ENCODE results near the gene DEFB116. TPM values are rescaled to one million over a fixed set of nuclear protein-coding genes. Genes with fewer than 3 reads are reported as not detected.

Gene DEFB116
- total RNA-seq: not detected
- polyA plus RNA-seq (2013, experiment 1 of 2): not detected
- not detected for polyA plus RNA-seq (2013, experiment 2 of 2)
- long read RNA-seq, experiment 1: 0 reads
- long read RNA-seq, experiment 2: 0 reads
- long read RNA-seq, experiment 3: 0 reads
- long read RNA-seq, experiment 4: 0 reads

GRCh38 chr20:31308535-31309162, at the start of gene DEFB116:
Gene DEFB116 (minus strand): TSS chr20:31308585. CDS start chr20:31308585, 0 bp downstream.
- H3K9me3 Mint-ChIP-seq: peaks cover 93% of the 10 kb centered on the region

GRCh38 chr20:31355981-31356380, 47.6 kb upstream of the DEFB116 start:
- H3K27ac ChIP-seq (ENCODE audit: low read depth, low read length): no peak overlapping the region
- no peaks in the 10 kb centered on the region for H3K4me1 ChIP-seq (ENCODE audit: control insufficient read depth, insufficient read depth, low read length)
- DNase-seq: no peak
- no peak overlapping the region for H3K4me3 Mint-ChIP-seq
- no peaks in the 10 kb centered on the region for H3K27me3 Mint-ChIP-seq (ENCODE audit: insufficient read depth)
- H3K27ac Mint-ChIP-seq: no peak overlapping the region
- H3K4me1 Mint-ChIP-seq: no peaks in the 10 kb centered on the region
- H3K9me3 Mint-ChIP-seq: peaks cover 87% of the 10 kb centered on the region
- no peaks in the 10 kb centered on the region for H3K27me3 ChIP-seq (ENCODE audit: control insufficient read depth, insufficient read depth, low read length, poor library complexity, severe bottlenecking)
- H3K36me3 ChIP-seq (ENCODE audit: control insufficient read depth, insufficient read depth, low read length): no peaks in the 10 kb centered on the region
- WGBS, 2 experiments (ENCODE audit: insufficient coverage in 1 of 2, insufficient read length in 1 of 2): 54 to 63% methylated on average over 1 of the region's 1 CpG
- H3K9ac ChIP-seq (ENCODE audit: extremely low read depth, low read length, poor library complexity, severe bottlenecking): no peak overlapping the region
- TF ChIP-seq CTCF (conservative IDR thresholded peaks at IDR 0.05): no peak
- no peaks in the 10 kb centered on the region for H3K36me3 Mint-ChIP-seq (ENCODE audit: low read depth)
- H3K9me3 ChIP-seq (ENCODE audit: control insufficient read depth, low read length): peaks cover 62% of the 10 kb centered on the region
- H3K4me3 ChIP-seq (ENCODE audit: low read length): no peak overlapping the region

More at GRCh38 chr20:31308535-31309162, at the start of gene DEFB116:
- Histone ChIP-seq H3K36me3 (ENCODE audit: control insufficient read depth, insufficient read depth, low read length) (no peaks in the 10 kb centered on the region), H3K27me3 (ENCODE audit: control insufficient read depth, insufficient read depth, low read length, poor library complexity, severe bottlenecking) (no peaks in the 10 kb centered on the region), H3K9me3 (ENCODE audit: control insufficient read depth, low read length) (peaks cover 89% of the 10 kb centered on the region), H3K4me3 (ENCODE audit: low read length) (no peak within 1 kb of the TSS), H3K9ac (ENCODE audit: extremely low read depth, low read length, poor library complexity, severe bottlenecking) (no peak within 1 kb of the TSS), H3K4me1 (ENCODE audit: control insufficient read depth, insufficient read depth, low read length) (no peaks in the 10 kb centered on the region), H3K27ac (ENCODE audit: low read depth, low read length) (no peak within 1 kb of the TSS)
- Mint-ChIP-seq H3K27ac (no peak within 1 kb of the TSS), H3K27me3 (ENCODE audit: insufficient read depth) (no peaks in the 10 kb centered on the region), H3K36me3 (ENCODE audit: low read depth) (no peaks in the 10 kb centered on the region), H3K4me1 (no peaks in the 10 kb centered on the region), H3K4me3 (no peak within 1 kb of the TSS)
- DNase-seq: no peak
- 52 to 72% methylated on average over 3 to 7 of the region's 8 CpGs for WGBS, 2 experiments (ENCODE audit: insufficient coverage in 1 of 2, insufficient read length in 1 of 2)
- TF ChIP-seq CTCF (conservative IDR thresholded peaks at IDR 0.05): no peak

GRCh38 chr20:31341470-31341869, 33.1 kb upstream of the DEFB116 start:
- H3K36me3 Mint-ChIP-seq (ENCODE audit: low read depth): no peaks in the 10 kb centered on the region
- TF ChIP-seq CTCF (conservative IDR thresholded peaks at IDR 0.05): no peak
- no peak overlapping the region for H3K27ac ChIP-seq (ENCODE audit: low read depth, low read length)
- H3K27me3 Mint-ChIP-seq (ENCODE audit: insufficient read depth): no peaks in the 10 kb centered on the region
- no peak overlapping the region for H3K27ac Mint-ChIP-seq
- no peaks in the 10 kb centered on the region for H3K36me3 ChIP-seq (ENCODE audit: control insufficient read depth, insufficient read depth, low read length)
- no peaks in the 10 kb centered on the region for H3K4me1 Mint-ChIP-seq
- H3K9me3 Mint-ChIP-seq: peaks cover 75% of the 10 kb centered on the region
- no peak overlapping the region for H3K4me3 Mint-ChIP-seq
- H3K4me1 ChIP-seq (ENCODE audit: control insufficient read depth, insufficient read depth, low read length): no peaks in the 10 kb centered on the region
- DNase-seq: no peak
- no peaks in the 10 kb centered on the region for H3K27me3 ChIP-seq (ENCODE audit: control insufficient read depth, insufficient read depth, low read length, poor library complexity, severe bottlenecking)
- peaks cover 47% of the 10 kb centered on the region for H3K9me3 ChIP-seq (ENCODE audit: control insufficient read depth, low read length)
- no peak overlapping the region for H3K4me3 ChIP-seq (ENCODE audit: low read length)
- H3K9ac ChIP-seq (ENCODE audit: extremely low read depth, low read length, poor library complexity, severe bottlenecking): no peak overlapping the region
